ENCODE measurements around the gene SMIM45.

Gene SMIM45

GRCh38 chr22:41951898-41952474, at the start of gene SMIM45:
Gene SMIM45 (plus strand): TSS chr22:41952150.
- H3K9me3 ChIP-seq (ENCODE audit: severe bottlenecking), result no peaks in the 10 kb centered on the region
- H3K36me3 ChIP-seq, result no peaks in the 10 kb centered on the region
- no peaks in the 10 kb centered on the region for H3K27me3 ChIP-seq (ENCODE audit: insufficient read depth, low read depth, severe bottlenecking)
- DNase-seq, result no peak
- no peak within 1 kb of the TSS for H3K4me3 ChIP-seq (ENCODE audit: low read depth, low read length)
- no peak within 1 kb of the TSS for H3K27ac ChIP-seq
- no peak for TF ChIP-seq CTCF (IDR thresholded peaks at IDR 0.05; ENCODE audit: low read depth, low read length)

GRCh38 chr22:41902932-41903421, 49.0 kb upstream of the SMIM45 start:
- DNase-seq, result no peak
- no peaks in the 10 kb centered on the region for H3K27me3 ChIP-seq (ENCODE audit: insufficient read depth, low read depth, severe bottlenecking)
- no peak overlapping the region for H3K27ac ChIP-seq
- H3K9me3 ChIP-seq (ENCODE audit: severe bottlenecking), result no peaks in the 10 kb centered on the region
- no peak for TF ChIP-seq CTCF (IDR thresholded peaks at IDR 0.05; ENCODE audit: low read depth, low read length)
- H3K36me3 ChIP-seq, result peaks cover 79% of the 10 kb centered on the region
- no peak overlapping the region for H3K4me3 ChIP-seq (ENCODE audit: low read depth, low read length)

- no peak for DNase-seq
- Histone ChIP-seq H3K9me3 (ENCODE audit: severe bottlenecking) (no peaks in the 10 kb centered on the region), H3K36me3 (peaks cover 62% of the 10 kb centered on the region), H3K27ac (no peak overlapping the region), H3K27me3 (ENCODE audit: insufficient read depth, low read depth, severe bottlenecking) (no peaks in the 10 kb centered on the region), H3K4me3 (ENCODE audit: low read depth, low read length) (no peak overlapping the region)
- no peak for TF ChIP-seq CTCF (IDR thresholded peaks at IDR 0.05; ENCODE audit: low read depth, low read length)
These were observed 47.2 kb upstream of the SMIM45 start for GRCh38 chr22:41904450-41905410.

GRCh38 chr22:41905411-41906202, 46.3 kb upstream of the SMIM45 start:
- Histone ChIP-seq H3K9me3 (ENCODE audit: severe bottlenecking) (no peaks in the 10 kb centered on the region), H3K36me3 (peaks cover 53% of the 10 kb centered on the region), H3K27ac (no peak overlapping the region), H3K27me3 (ENCODE audit: insufficient read depth, low read depth, severe bottlenecking) (no peaks in the 10 kb centered on the region), H3K4me3 (ENCODE audit: low read depth, low read length) (no peak overlapping the region)
- no peak for DNase-seq
- no peak for TF ChIP-seq CTCF (IDR thresholded peaks at IDR 0.05; ENCODE audit: low read depth, low read length)

GRCh38 chr22:41906822-41907221, 45.1 kb upstream of the SMIM45 start:
- H3K36me3 ChIP-seq, result peaks cover 43% of the 10 kb centered on the region

More at GRCh38 chr22:41906822-41907221, 45.1 kb upstream of the SMIM45 start:
- Histone ChIP-seq H3K4me3 (ENCODE audit: low read depth, low read length) (no peak overlapping the region), H3K27me3 (ENCODE audit: insufficient read depth, low read depth, severe bottlenecking) (no peaks in the 10 kb centered on the region), H3K9me3 (ENCODE audit: severe bottlenecking) (no peaks in the 10 kb centered on the region), H3K27ac (no peak overlapping the region)
- no peak for DNase-seq
- TF ChIP-seq CTCF (IDR thresholded peaks at IDR 0.05; ENCODE audit: low read depth, low read length), result no peak
